HG02970 (cell line): Measurements from ENCODE around the gene PCGF2.
"Not testable (repeated sequence)": the region's sequence is repeated elsewhere in the genome, so short reads cannot be mapped to it uniquely, and the experiment has no call there.

Experiments used
- ATAC-seq: cut with Tn5 transposase; IDR thresholded peaks from one replicate; pipeline ENCODE4 v1.9.1; 2021; ENCODE audit warnings: mild to moderate bottlenecking, moderate library complexity, moderate number of reproducible peaks; ENCODE audit not compliant: unreplicated experiment, low FRiP score

PCGF2 gene

GRCh38 chr17:38748149-38748891, at the start of gene PCGF2:
TSS of gene PCGF2 (minus strand) at chr17:38748336. CDS start at chr17:38740402, 7,934 bp downstream.
- ATAC-seq, result no peak

- ATAC-seq, result no peak
Observed at GRCh38 chr17:38797828-38798227, 49.7 kb upstream of the PCGF2 start.

GRCh38 chr17:38797158-38797490, 49.0 kb upstream of the PCGF2 start:
- ATAC-seq, result no peak

GRCh38 chr17:38796451-38797157, 48.5 kb upstream of the PCGF2 start:
- no peak for ATAC-seq

GRCh38 chr17:38794221-38794620, 46.1 kb upstream of the PCGF2 start:
- no peak for ATAC-seq

- ATAC-seq, result no peak
Observed at GRCh38 chr17:38791162-38791561, 43.0 kb upstream of the PCGF2 start.

GRCh38 chr17:38790148-38790707, 42.1 kb upstream of the PCGF2 start:
- ATAC-seq, result not testable (repeated sequence)

- ATAC-seq, result no peak
Observed at GRCh38 chr17:38789185-38789584, 41.0 kb upstream of the PCGF2 start.

GRCh38 chr17:38787999-38788398, 39.9 kb upstream of the PCGF2 start:
- not testable (repeated sequence) for ATAC-seq

- no peak for ATAC-seq
Observed at GRCh38 chr17:38786372-38786771, 38.2 kb upstream of the PCGF2 start.

- no peak for ATAC-seq
Observed at GRCh38 chr17:38783227-38783626, 35.1 kb upstream of the PCGF2 start.

GRCh38 chr17:38779965-38780752, 32.0 kb upstream of the PCGF2 start:
- no peak for ATAC-seq

GRCh38 chr17:38777641-38778250, 29.6 kb upstream of the PCGF2 start:
- no peak for ATAC-seq

GRCh38 chr17:38773258-38773657, 25.1 kb upstream of the PCGF2 start:
- no peak for ATAC-seq

- ATAC-seq, result no peak
Observed at GRCh38 chr17:38768417-38768816, 20.3 kb upstream of the PCGF2 start.

GRCh38 chr17:38766341-38766740, 18.2 kb upstream of the PCGF2 start:
- ATAC-seq, result no peak

- no peak for ATAC-seq
Observed at GRCh38 chr17:38762231-38762630, 14.1 kb upstream of the PCGF2 start.

GRCh38 chr17:38761612-38762011, 13.5 kb upstream of the PCGF2 start:
- ATAC-seq, result no peak

- no peak for ATAC-seq
Observed at GRCh38 chr17:38753071-38753506, 5.0 kb upstream of the PCGF2 start.

- peak; percentile 81 for ATAC-seq
Observed at GRCh38 chr17:38752308-38753070, 4.4 kb upstream of the PCGF2 start, which contains the start of gene PSMB3. TSS of gene PSMB3 (plus strand) at chr17:38752741. CDS start at chr17:38752827, 86 bp downstream.
